Right forelimb (tissue), 1 donor: Measurements from ENCODE around the gene DRG2.

Experiments
- DNase-seq: peaks from one replicate; pipeline ENCODE4 v3.0.0-alpha.2; 2018

The DRG2 gene

DNA sequence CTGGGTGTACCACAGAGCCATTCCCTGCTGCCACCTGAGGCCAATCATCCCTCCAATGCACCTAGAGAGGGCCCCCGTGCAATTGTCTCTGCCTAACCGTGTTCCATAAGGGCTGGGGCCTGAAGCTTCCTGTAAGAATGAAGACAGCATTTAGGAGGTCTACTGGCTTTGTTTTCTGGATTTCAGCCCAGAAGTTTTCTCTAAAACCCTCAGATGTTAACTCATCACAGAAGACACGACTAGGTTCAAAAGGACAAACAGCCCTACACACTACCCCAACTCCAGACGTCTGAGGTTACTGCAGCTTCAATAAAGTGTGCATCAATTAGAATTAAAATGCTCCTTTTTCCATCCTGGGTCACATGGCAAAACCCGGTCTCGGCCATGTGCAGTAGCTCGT lies 10.8 kb upstream of the DRG2 start:
- no peak for DNase-seq

DNA sequence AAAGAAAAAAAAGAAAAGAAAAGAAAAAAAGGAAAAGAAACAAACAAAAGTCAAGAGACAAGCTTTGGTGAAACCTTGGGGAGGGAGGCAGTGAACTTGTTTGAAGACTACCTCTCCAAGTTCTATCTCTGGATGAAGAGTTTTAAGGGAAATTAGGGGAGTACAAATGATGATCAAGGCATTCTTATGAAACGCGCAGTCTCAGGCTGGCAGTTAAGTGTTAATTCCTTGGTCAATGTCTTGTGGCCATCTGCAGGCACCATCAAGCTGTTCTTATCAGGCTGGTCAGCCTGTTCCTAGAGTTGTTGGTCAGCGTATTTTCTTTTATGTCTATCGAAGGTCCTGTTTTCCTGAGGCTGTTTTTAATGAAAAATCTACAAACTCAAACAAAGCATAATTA lies 8.2 kb upstream of the DRG2 start:
- no peak for DNase-seq

DNA sequence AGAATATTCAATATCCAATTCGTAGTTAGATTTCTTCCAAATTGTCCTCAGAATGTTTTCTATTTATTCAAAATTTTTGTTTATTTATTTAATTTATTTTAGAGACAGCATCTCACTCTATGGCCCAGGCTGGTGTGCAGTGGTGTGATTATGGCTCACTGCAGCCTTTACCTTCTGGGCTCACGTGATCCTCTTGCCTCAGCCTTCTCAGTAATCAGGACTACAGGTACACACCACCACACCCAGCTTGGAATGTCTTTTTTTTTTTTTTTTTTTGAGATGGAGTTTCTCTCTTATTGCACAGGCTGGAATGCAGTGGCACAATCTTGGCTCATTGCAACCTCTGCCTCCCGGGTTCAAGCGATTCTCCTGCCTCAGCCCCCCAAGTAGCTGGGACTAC lies 3.5 kb upstream of the DRG2 start:
- DNase-seq, result no peak

DNA sequence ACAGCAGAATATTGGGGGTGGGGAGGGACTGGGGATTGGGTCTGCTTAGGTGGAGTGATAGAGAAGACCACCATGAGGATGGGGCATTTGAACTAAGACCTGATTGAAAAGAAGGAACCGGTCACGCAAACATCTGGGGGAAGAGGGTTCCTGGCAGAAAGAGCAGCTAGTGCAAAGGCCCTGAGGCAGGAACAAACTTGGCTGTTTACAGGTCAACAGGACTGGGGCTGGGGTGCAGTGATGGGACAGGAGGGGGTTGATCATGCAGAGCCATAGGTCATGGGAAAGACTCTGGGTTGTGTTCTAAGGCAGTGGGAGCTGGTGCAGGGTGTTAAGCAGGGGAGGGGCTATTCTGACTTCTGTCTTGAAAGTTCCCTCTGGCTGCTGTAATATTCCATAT lies 1.9 kb downstream of the DRG2 start:
- no peak for DNase-seq

DNA sequence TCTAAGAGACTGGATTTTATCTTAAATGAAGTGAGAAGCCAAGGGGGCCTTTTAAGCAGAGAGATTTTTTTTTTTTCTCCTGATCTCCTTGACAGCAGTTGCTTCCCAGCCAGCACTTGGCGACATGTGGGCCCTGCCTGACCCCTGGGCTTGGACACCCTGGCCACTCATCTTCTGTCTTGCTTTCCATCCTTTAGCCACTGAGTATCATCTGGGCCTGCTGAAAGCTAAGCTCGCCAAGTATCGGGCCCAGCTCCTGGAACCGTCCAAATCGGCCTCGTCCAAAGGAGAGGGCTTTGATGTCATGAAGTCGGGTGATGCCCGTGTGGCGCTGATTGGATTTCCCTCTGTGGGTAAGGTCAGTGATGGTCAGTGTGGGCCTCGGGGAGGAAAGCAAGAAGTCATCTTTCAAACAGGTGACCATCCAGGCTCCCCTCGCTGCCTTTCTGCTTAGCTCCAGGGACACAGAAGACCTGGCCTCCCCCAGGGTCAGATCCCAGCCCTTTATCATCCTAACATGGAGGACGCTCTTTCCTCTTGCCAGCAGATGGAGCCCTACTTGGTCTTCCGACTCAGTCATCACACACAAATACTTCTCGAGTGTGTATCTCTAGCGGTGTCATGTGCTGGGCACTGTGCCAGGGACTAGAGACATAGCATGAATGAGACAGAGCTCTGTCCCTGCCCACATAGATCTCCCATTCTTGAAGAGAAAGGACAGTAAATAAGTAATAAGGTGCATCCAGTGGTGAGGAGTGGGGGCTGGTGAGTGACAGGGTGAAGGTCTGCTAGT lies 6.1 kb downstream of the DRG2 start:
- DNase-seq, result no peak

DNA sequence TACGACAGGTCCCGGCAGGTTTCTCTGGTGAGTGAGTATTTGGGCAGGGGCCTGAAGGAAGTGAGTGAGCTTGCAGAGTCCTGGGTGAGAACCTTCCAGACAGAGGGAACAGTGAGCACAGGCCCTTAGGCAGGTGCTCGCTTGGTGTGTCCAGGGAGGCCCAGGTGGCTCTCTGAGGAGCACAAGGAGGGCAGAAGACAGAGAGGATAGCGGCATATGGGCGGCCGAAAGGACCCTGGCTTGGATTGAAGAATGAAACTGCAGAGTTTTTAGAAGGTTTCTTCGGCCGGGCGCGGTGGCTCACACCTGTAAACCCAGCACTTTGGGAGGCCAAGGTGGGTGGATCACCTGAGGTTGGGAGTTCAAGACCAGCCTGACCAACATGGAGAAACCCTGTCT lies 6.7 kb downstream of the DRG2 start:
- DNase-seq, result no peak

DNA sequence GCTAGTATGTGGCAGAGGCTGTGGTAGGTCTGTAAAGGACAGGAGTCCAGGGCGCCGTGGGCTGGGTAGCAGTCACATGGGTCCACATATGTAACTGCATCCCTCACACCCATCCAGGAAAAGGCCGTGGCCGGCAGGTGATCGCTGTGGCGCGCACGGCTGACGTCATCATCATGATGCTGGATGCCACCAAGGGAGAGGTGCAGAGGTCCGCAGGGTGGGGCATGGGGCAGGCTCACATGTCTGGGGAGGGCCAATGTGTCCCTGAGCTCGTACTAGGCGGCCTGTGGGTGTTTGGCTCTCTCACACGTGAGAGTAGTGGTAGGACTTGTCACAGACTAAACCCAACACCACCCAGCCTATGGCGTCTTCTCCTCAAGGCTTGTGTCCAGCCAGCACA lies 11.8 kb downstream of the DRG2 start:
- DNase-seq, result no peak

DNA sequence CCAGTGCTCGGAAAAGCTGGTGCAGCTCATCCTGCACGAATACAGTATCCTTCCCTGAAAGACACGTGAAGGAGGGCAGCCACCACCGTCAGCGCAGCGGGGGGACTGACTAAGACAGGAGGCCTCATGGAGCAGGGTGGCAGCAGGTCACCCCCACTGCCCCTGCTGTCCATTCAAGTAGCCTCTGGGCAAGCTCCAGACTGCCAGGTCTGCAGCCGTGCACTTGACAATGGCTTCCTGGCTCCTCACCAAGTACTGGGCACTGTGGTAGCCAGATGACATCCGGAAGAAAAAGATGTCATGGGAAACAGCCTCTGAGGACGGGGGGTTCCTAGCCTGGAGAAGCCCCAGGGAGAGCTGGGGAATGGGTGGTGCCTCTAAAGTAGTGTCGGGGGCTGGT lies 12.9 kb downstream of the DRG2 start:
- no peak for DNase-seq

DNA sequence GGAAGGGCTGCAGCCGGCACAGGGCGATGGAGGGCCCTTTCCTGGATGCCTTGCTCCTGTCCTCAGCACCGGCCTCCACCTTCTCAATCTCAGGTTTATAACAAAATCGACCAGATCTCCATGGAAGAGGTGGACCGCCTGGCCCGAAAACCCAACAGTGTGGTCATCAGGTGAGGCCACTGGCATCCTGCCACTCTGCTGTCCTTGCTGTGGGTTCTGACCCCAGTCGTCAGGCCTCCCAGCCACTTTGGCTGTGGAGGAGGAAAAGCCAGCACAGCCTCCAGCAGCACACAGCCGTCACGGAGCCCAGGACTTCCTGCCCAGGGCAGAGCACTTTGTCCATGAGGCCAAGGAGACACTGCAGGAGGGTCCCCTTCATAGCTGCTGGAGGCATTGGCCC lies 14.1 kb downstream of the DRG2 start:
- no peak for DNase-seq

DNA sequence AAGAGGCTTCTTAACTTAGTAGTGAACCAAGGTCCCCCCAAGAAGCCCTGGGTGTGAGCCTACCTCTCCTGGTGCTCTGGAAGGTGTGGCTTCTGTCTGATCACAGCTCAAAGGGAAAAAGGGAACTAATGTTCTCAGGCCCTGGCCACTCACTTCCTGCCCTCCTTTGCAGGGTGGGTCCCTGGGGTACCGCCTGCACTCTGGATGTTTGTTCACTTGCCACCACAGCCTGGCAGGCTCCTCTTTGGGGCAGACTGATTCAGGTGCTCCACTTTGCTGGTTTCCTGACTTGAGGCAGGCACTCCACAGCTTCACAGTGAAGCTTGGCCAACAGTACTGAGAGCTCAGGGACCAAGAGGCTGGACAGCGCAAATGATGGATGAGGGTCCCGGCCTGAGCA lies 14.9 kb downstream of the DRG2 start:
- no peak for DNase-seq

DNA sequence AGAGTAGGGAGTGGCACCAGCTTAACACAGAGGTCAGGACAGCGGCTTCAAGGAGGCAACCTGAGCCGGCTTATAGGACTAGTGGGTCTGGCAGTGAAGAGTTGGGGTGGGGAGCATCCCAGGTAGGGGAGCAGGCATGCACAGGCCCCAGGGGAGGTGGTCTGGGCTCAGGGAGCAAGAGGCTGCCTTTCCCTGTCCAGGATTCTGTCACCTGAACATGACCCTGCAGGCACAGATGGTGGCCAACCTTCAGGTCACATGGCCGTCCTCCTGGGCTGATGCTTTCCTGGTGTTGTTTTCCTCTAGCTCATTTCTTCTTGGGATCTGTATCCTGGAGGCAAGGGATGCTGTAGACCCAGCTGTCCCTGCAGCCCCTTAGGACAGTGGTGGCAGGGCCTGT lies 17.3 kb downstream of the DRG2 start:
- no peak for DNase-seq

DNA sequence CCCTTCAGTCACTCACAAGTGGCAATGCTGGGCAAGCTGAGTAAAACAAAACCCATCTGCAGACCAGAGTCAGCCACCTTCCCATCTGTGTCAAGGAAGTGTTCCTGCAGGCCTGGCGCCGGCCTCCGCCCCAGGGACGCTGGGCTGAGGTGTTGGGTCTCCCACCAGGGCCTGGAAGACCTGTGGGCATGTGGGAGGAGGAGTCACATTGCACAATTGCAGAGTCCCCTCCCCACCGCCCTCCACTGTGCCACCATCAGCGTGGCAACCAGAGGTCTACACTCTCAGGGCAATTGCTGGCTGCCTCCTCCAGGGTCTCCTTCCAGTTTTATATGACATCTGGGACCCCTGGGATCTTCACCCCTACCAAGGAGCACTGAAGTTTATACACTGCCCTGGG lies 17.8 kb downstream of the DRG2 start:
- no peak for DNase-seq

DNA sequence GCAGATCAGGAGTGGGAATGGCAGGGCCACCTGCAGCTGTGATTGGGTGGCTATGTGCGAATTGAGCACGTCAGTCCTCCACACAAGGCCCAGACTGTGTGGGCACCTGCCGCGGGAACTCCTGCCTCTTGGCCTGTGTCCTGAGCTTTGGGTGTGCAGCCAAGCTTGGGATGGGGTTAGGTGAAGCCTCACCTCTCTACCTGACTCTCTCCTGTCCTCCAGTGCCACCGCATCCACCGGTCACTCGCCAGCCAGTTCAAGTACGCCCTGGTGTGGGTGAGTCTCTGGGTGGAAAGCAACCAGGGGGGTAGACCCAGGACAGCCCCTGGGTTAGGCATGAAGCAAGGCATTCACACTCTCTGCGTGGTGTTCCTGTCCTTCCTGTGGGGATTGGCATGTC lies 18.5 kb downstream of the DRG2 start:
- DNase-seq, result no peak

DNA sequence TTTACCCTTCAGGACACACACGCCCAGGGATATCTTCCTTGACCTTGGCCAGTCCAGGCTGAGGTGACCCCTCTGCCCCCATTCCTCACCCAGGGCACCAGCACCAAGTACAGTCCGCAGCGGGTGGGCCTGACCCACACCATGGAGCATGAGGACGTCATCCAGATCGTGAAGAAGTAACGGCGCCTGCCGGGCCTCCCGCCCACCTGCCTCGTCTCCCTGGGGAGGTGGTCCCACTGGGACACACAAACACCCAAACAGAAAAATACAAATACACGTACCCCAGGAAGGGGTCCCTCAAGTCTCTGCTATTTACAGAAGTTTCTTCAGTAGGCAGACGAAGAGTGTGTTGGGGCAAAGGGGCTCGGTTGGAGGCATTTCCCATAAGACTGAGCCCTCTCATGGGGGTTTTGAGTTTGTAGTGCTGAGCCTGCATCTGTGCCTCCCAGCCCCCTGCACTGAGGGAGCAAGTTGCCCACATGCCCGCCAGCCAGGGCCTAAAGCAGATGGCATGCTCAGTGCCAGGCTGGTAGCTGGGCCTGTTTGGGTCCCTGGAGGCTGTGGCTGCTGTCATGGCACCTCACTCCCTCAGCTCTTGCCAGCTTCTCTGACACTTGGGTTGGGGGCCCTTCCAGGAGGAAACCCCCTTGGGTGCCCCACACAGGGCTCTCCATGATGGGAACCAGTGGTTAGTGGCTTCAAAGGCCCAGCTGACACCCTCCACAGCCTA lies 19.5 kb downstream of the DRG2 start:
- no peak for DNase-seq

DNA sequence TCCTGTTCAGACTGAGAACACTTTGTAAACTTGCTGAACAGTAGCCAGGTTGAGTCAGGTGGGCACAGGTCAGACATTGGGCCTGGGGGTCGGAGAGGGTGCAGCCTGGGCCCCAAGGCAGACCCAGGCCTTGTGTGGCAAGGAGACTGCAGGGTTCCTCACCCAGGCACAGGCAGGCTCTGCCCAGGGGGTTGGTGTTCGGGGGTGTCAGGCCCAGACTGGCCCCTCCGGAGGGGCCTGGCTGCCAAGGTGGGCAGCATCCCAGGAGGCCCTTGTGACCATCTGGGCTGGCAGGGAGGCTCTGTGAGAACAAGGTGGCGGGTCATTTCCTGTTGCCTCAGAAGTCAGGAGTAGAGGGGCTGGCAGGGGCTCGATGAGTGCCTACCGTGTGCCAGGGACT lies 20.2 kb downstream of the DRG2 start:
- DNase-seq, result no peak

DNA sequence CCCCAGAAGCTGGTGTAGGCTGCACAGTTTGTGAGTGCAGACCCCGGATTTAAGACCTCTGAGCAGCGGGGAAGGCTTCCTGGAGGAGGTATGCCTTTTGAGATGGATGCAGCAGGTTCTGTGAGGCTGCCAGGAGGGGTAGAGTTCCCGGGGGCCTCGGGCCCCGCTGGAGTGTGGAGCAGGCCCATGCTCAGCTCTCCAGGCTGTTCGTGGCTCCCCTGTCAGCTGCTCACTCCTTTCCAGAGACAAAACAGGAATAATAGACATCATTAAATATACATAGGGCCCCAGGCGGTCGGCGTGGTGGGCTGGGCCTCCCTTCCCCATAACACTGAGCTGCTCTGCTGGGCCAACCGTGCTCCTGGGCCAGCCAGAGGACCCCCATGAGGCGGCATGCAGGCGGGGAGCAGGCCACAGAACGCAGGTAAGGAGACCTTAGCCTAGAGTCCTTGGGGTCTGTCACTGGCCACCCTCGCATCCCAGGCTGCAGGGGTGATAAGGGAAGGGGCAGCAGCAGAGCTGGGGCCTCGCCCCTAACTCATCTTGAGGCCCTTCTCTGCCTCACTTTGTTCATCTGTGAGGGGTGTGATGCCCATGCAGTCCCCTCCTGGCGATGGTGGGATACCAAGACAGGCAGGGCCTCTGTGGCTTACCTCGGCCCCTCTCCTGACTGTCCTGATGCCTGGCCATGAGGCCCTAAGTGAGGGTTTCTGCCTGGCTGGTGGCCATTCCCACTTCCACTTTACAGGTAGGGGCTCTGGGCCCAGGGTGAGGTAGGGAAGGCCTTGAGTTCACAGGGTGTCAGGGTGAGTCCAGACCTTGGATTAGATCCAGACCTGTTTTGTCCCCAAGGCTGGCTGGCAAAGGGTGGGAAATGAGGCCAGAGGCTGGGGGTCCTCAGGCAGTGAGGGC lies 20.9 kb downstream of the DRG2 start, which contains the start of gene MYO15A:
MYO15A (plus strand) TSS at position 356 of the 912 bp plus-strand sequence. CDS start 10,045 bp downstream, outside the sequence.
- no peak for DNase-seq

DNA sequence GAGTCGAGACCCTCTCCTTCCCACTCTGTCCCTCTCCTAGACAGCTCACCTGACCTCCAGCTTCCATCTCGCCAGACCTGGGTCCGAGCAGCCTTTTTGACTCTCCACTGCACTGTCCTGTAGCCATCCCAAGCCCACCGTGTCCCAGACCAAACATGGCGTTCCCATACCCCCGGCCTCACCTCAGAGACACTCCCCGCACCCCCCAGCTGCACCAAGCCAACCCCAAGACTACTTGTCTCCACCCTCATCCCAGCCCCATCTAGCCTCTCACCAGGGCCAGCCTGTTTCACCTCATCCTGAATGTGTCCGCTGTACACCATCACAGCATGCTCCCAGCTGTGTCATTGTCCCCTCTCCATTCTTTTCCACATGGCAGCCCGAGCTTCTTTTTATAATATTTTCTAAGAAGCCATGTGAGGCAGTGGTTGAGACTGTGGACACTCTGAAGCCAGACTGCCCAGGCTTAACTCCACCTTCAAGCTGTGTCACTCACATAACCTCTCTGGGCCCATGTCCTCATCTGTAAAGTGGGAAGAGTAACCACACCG lies 22.3 kb downstream of the DRG2 start:
- no peak for DNase-seq

DNA sequence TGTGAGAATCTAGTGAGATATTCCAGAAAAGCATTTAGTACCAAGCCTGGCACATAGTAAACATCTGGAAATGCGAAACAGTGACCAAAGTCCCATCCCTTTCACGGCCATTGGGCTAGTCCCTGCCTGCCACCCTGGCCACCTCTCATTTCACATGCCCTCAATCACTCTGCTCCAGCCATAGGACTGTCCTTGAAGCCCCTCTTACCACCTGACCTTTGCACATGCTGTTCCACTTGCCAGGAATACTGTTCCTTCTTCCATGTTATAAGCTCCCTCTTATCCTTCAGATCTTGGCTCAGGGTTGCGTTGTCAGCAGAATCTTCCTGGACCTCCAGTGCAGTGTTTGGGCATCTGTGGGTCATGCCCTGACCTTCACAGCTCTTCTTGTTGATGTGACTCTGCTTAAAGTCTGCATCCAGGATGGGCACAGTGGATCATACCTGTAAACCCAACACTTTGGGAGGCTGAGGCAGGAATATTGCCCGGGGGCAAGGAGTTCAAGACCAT lies 22.9 kb downstream of the DRG2 start:
- DNase-seq, result no peak

DNA sequence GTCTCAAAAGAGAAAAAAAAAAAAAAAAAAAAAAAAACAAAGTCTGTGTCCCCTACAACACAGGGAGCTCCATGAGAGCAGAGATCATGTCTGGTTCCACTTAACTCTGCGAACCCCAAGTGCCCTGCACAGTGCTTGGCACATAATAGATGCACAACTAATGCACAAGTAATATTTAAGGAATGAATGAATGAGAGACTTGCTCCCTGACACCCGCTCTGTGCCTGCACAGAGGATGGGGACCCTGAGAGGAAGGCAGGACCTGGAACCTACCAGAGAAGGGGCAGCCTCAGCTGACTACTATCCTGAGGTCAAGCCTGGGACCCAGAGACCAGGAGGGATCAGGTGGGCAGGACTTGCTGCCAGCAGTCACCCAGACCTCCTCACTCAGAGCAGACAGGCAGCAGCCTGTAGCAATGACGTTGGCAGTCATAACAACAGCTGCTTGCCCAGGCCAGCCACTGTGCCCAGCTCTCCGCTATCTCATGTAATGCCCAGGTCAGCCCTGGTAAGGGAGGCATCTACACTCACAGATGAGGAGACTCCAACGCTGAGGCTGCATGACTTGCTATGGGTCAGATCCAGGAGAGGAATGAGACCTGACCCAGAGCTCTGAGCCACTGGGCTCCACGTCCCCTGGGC lies 23.7 kb downstream of the DRG2 start:
- no peak for DNase-seq

DNA sequence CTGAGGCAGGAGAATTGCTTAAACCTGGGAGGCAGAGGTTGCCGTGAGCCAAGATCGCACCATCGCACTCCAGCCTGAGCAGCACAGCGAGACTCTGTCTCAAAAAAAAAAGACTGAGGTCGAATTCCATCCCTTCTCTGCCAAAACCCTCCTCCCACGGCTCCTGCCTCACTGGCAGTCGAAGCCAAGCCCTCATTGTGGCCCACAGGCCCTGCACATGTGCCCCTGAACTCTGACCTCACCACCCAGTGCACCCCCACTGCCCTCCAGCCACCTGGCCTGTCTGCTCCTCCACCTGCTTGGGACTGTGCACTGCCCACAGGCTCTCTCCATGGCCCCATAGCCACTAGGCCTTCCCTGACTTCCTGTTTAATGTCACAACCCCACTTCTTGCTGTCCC lies 27.8 kb downstream of the DRG2 start:
- no peak for DNase-seq

DNA sequence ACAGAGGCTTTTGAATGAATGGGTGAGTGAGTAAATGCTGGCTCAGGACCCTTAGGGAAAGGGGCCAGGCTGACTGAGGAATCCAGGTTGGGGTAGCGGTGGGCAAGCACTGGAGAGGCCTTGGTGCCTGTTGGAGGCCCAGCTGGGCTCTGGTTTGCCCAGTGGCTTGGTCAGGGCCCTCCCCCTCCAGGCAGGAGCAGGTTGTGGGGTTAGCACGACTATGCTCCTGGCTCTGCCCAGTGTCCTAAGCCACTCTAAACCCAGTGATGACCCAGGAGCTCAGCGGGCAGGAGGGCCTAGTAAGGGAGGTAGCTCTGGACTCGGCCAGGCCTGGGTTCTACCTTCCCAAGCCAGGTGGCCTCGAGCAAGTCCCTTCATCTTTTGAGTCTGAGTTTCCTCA lies 28.3 kb downstream of the DRG2 start:
- DNase-seq, result no peak

DNA sequence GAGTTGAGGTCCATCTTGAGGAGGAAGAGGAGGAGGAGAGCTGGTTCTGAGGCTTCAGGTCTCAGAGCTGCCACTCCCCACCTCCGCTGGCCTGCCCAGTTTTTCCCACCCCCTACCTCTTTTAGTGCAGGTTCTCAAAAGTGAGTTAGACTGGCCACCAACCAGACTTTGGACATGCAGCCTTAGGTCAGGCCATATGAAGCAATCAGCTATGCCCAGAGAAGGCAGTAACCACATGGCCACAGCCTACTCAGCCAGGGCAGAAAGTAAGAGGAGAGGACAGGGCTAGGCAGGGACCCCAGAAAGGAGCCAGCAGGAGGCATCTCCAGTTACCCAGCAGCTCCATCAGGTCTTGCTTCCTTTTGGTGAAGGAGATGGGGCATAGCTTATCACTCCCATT lies 29.8 kb downstream of the DRG2 start:
- no peak for DNase-seq
